Transverse colon (tissue), 4 donors: ENCODE data around the gene DPP7. TPM values are rescaled to one million over a fixed set of nuclear protein-coding genes. Genes with fewer than 3 reads are reported as not detected.

Experiments
- DNase-seq: peaks from one replicate; pipeline ENCODE4 v3.0.0-alpha.2; 2019
- H3K27ac ChIP-seq, 4 donors: fragments of 200-600 bp; sonication (generic); 2 replicates each; pipeline ENCODE4 v1.5.1; 2016 to 2018; ENCODE audit warnings: inconsistent platforms in 4 of 4
- H3K27me3 ChIP-seq: fragments of 200-600 bp; sonication (generic); 2 replicates; pipeline ENCODE4 v1.5.1; 2017; ENCODE audit warnings: inconsistent platforms
- H3K36me3 ChIP-seq, 4 donors: fragments of 200-600 bp; sonication (generic); 2 replicates each; pipeline ENCODE4 v1.5.1; 2017 to 2019; ENCODE audit warnings: inconsistent platforms in 4 of 4
- H3K4me1 ChIP-seq, 4 donors: fragments of 200-600 bp; sonication (generic); 2 replicates each; pipeline ENCODE4 v1.5.1; 2017 to 2020; ENCODE audit warnings: inconsistent platforms in 4 of 4
- H3K4me3 ChIP-seq, 4 donors: fragments of 200-600 bp; sonication (generic); 1 replicate in 1 of 4; 2 replicates in 3 of 4; pipeline versions ENCODE4 v1.5.1 to v1.6.1; 2017 to 2019; ENCODE audit warnings: inconsistent platforms in 4 of 4
- H3K9me3 ChIP-seq, 2 donors: fragments of 200-600 bp; sonication (generic); 2 replicates each; pipeline ENCODE4 v1.5.1; 2017 to 2019; ENCODE audit warnings: inconsistent platforms in 2 of 2
- CTCF ChIP-seq, 5 experiments: fragments of 200-600 bp in 3 of 5; fragments of 450-650 bp in 2 of 5; sonication (generic) in 3 of 5; IDR thresholded peaks; 1 replicate in 2 of 5; 2 replicates in 3 of 5; pipeline ENCODE4 v1.5.1; 2016 to 2017; ENCODE audit warnings: antibody characterized with exemption in 5 of 5, inconsistent platforms in 3 of 5, mild to moderate bottlenecking in 2 of 5, moderate library complexity in 1 of 5
- EP300 ChIP-seq: sonication (generic); formaldehyde crosslinking; IDR thresholded peaks from one replicate; pipeline ENCODE4 v1.6.1; 2017; ENCODE audit warnings: antibody characterized with exemption, low read depth
- POLR2A ChIP-seq: fragments of 450-650 bp; IDR thresholded peaks from one replicate; pipeline ENCODE4 v1.6.1; 2016; ENCODE audit warnings: antibody characterized with exemption, mild to moderate bottlenecking, moderate library complexity
- POLR2AphosphoS5 ChIP-seq, 3 donors: sonication (generic); formaldehyde crosslinking; IDR thresholded peaks; one replicate each; pipeline ENCODE4 v1.6.1; 2016; ENCODE audit warnings: antibody characterized with exemption in 3 of 3
- WGBS, 2 donors: methylation state at CpG; one replicate each; pipeline ENCODE4 v1.1.5; 2018; ENCODE audit warnings: low coverage in 1 of 2; 5-methylcytosine and 5-hydroxymethylcytosine counted together
- in situ Hi-C, 4 donors: fragments of 200-750 bp; cut with MboI; loops; one replicate each; pipeline versions ENCODE4 v1.15.0 to v1.15.1; 2017; ENCODE audit warnings: low sequenced_read_pairs in 3 of 4, low pct_ligation_motif_present in 1 of 4, low pct_unique_long_range_greater_than_20kb in 1 of 4
- intact Hi-C: fragments of 100-400 bp; cut with DNase I; formaldehyde crosslinking; loops from one replicate; pipeline ENCODE4 v1.15.1; 2023; ENCODE audit warnings: low total_unique reads
- total RNA-seq, 4 donors: library from RNA; depleted of rRNA; stranded (reverse); fragments of >200 nt; gene quantifications; one replicate each; pipeline ENCODE4 v1.1.0, GENCODE V29; 2016

Gene DPP7
- total RNA-seq, 4 donors from 2014 or later: 54.2 to 141 (median 103) TPM

GRCh38 chr9:137143459-137143858, 28.9 kb upstream of the DPP7 start:
- in situ Hi-C loops (no loop called here), intact Hi-C loops (no loop called here)
- WGBS, 2 donors: 57% methylated on average over 4 of the region's 4 CpGs; no CpG with 5 or more reads in 1 of the 2 donors
- no peak for DNase-seq
- H3K27ac ChIP-seq: no peak overlapping the region
- peaks cover 82% of the 10 kb centered on the region for H3K27me3 ChIP-seq
- TF ChIP-seq POLR2A: no peak
- no peak for TF ChIP-seq POLR2AphosphoS5 (IDR thresholded peaks at IDR 0.05)
- no peak for TF ChIP-seq CTCF (IDR thresholded peaks at IDR 0.05)
- TF ChIP-seq EP300: no peak
- H3K36me3 ChIP-seq: no peaks in the 10 kb centered on the region
- H3K4me1 ChIP-seq: peaks cover 0 to 4% (median 0%) of the 10 kb centered on the region in 4 donors
- no peaks in the 10 kb centered on the region for H3K9me3 ChIP-seq
- H3K4me3 ChIP-seq: no peak overlapping the region

GRCh38 chr9:137141976-137142936, 27.7 kb upstream of the DPP7 start:
- in situ Hi-C loops (no loop called here), intact Hi-C loops (no loop called here)
- no peaks in the 10 kb centered on the region for H3K36me3 ChIP-seq
- H3K27ac ChIP-seq: no peak overlapping the region
- WGBS, 2 donors: 70 to 83% methylated on average over 1 to 24 of the region's 24 CpGs
- DNase-seq: no peak
- H3K9me3 ChIP-seq: no peaks in the 10 kb centered on the region
- TF ChIP-seq CTCF (IDR thresholded peaks at IDR 0.05): no peak
- no peak for TF ChIP-seq POLR2AphosphoS5 (IDR thresholded peaks at IDR 0.05)
- TF ChIP-seq POLR2A: no peak
- no peak for TF ChIP-seq EP300
- peaks cover 84% of the 10 kb centered on the region for H3K27me3 ChIP-seq
- no peak overlapping the region for H3K4me3 ChIP-seq
- H3K4me1 ChIP-seq: peaks cover 0 to 4% (median 0%) of the 10 kb centered on the region in 4 donors

- Histone ChIP-seq H3K27me3 (peaks cover 90% of the 10 kb centered on the region), H3K4me1 (peaks cover 0 to 4% (median 0%) of the 10 kb centered on the region in 4 donors), H3K36me3 (no peaks in the 10 kb centered on the region), H3K27ac (no peak overlapping the region), H3K9me3 (no peaks in the 10 kb centered on the region), H3K4me3 (no peak overlapping the region)
- 69% methylated on average over 17 of the region's 17 CpGs; no CpG with 5 or more reads in 1 of the 2 donors for WGBS, 2 donors
- in situ Hi-C loops: no loop called here
- DNase-seq: no peak
- intact Hi-C loops: no loop called here
- no peak for TF ChIP-seq CTCF (IDR thresholded peaks at IDR 0.05)
- TF ChIP-seq POLR2AphosphoS5 (IDR thresholded peaks at IDR 0.05): no peak
- TF ChIP-seq POLR2A: no peak
- no peak for TF ChIP-seq EP300
Observed at GRCh38 chr9:137141050-137141810, 26.7 kb upstream of the DPP7 start.
